ENCODE results near the gene TMEM88. TPM values are rescaled to one million over a fixed set of nuclear protein-coding genes. Genes with fewer than 3 reads are reported as not detected.

Gene TMEM88
- total and polyA plus RNA-seq, 2 donors (not counting 1 experiment from before 2014, with no cell fraction given), result 5.1 to 9.5 TPM

DNA sequence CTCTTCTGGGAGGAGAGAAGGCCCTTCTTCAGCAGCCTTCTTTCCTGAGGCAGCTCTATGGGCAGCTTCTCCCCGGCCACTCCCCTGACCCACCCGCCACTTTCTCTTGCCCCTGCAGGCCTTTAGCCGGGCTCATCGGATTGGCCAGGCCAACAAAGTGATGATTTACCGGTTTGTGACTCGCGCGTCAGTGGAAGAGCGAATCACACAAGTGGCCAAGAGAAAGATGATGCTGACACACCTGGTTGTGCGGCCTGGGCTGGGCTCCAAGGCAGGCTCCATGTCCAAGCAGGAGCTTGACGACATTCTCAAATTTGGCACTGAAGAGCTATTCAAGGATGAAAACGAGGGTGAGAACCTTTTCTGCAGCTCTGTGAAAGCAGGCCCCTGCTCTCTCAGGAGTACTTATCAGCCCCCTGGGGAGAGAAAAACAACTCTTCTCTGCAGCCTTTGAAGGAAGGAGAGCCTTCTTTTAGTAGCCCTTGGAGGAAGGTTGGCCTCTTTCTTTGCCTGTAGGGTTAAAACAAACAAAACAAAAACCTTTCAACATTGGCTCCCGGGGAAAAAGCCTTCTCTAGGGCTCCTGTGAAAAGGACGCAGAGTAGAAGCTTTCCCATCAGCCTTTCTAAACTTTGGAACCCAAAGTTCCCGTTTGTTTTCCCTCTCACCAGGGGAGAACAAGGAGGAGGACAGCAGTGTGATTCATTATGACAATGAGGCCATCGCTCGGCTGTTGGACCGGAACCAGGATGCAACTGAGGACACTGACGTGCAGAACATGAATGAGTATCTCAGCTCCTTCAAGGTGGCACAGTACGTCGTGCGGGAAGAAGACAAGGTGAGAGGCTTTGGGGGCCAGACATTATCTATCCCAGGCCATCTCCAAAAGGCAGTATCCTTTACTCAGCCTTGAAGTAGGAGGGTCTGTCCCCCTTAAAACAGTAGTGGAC, 48.6 kb downstream of the TMEM88 start:
- H3K27ac Mint-ChIP-seq, result no peak overlapping the region
- Histone ChIP-seq H4K20me1 (ENCODE audit: control insufficient read depth, insufficient read depth, low read length, poor library complexity, severe bottlenecking) (no peaks in the 10 kb centered on the region), H3K27ac (ENCODE audit: low read length in 2 of 2) (no peak overlapping the region), H3K79me2 (ENCODE audit: control insufficient read depth, insufficient read depth, low read length) (no peaks in the 10 kb centered on the region), H2AFZ (ENCODE audit: insufficient read depth, low read depth, low read length, poor library complexity, severe bottlenecking) (no peak overlapping the region), H3K4me3 (ENCODE audit: control extremely low read depth in 1 of 5, extremely low read depth in 1 of 5, insufficient read depth in 1 of 5, low read depth in 2 of 5, low read length in 4 of 5) (no peak overlapping the region), H3K4me1 (ENCODE audit: control insufficient read depth in 2 of 2, insufficient read depth in 2 of 2, low read length in 2 of 2) (no peaks in the 10 kb centered on the region), H3K27me3 (replicated peaks in 1 of 4; ENCODE audit: control extremely low read depth in 1 of 4, control insufficient read depth in 3 of 4, insufficient read depth in 4 of 4, low read length in 3 of 4) (no peaks in the 10 kb centered on the region), H3K9ac (ENCODE audit: low read length) (no peak overlapping the region), H3K4me2 (replicated peaks; ENCODE audit: low read depth, low read length, poor library complexity, severe bottlenecking) (no peak overlapping the region), H3K36me3 (replicated peaks in 1 of 2; ENCODE audit: control extremely low read depth in 1 of 2, control insufficient read depth in 1 of 2, extremely low read depth in 1 of 2, insufficient read depth in 2 of 2, low read length in 1 of 2) (peaks cover 4 to 87% of the 10 kb centered on the region in 2 experiments), H3K9me3 (ENCODE audit: control extremely low read depth in 1 of 3, control insufficient read depth in 2 of 3, insufficient read depth in 1 of 3, low read length in 2 of 3) (no peaks in the 10 kb centered on the region)
- WGBS (ENCODE audit: insufficient coverage), result 98% methylated on average over 20 of the region's 22 CpGs
- no peaks in the 10 kb centered on the region for H3K4me1 Mint-ChIP-seq
- H3K27me3 Mint-ChIP-seq, result no peaks in the 10 kb centered on the region
- ATAC-seq (ENCODE audit: low read depth) (no peak), DNase-seq (no peak)
- intact Hi-C loops (cut with micrococcal nuclease), result no loop called here
- no peak overlapping the region for H3K4me3 Mint-ChIP-seq
- CTCF ChIA-PET, result no interaction called here
- POLR2A ChIA-PET, result no interaction called here
- H3K9me3 Mint-ChIP-seq (ENCODE audit: insufficient read depth), result no peaks in the 10 kb centered on the region
- TF ChIP-seq EZH2 (IDR thresholded peaks at IDR 0.05; ENCODE audit: borderline replicate concordance, insufficient read depth, low read depth, low read length, poor library complexity, severe bottlenecking), result no peak
- TF ChIP-seq, protein P1, sequence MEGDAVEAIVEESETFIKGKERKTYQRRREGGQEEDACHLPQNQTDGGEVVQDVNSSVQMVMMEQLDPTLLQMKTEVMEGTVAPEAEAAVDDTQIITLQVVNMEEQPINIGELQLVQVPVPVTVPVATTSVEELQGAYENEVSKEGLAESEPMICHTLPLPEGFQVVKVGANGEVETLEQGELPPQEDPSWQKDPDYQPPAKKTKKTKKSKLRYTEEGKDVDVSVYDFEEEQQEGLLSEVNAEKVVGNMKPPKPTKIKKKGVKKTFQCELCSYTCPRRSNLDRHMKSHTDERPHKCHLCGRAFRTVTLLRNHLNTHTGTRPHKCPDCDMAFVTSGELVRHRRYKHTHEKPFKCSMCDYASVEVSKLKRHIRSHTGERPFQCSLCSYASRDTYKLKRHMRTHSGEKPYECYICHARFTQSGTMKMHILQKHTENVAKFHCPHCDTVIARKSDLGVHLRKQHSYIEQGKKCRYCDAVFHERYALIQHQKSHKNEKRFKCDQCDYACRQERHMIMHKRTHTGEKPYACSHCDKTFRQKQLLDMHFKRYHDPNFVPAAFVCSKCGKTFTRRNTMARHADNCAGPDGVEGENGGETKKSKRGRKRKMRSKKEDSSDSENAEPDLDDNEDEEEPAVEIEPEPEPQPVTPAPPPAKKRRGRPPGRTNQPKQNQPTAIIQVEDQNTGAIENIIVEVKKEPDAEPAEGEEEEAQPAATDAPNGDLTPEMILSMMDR (IDR thresholded peaks at IDR 0.05), result no peak

Other genes with a start within 250 kb of the TMEM88 start
- 44.7 and 45.8 TPM in 2 replicates for gene FXR2, start 240.2 kb upstream of the TMEM88 start, total RNA-seq
- gene FXR2, start 240.2 kb upstream of the TMEM88 start, polyA plus RNA-seq, result 37.2 and 40.1 TPM in 2 replicates
- gene SAT2, start 227.2 kb upstream of the TMEM88 start, total RNA-seq, result 68.8 and 83.6 TPM in 2 replicates
- gene SAT2, start 227.2 kb upstream of the TMEM88 start, polyA plus RNA-seq, result 33.8 and 46.2 TPM in 2 replicates
- not detected in 2 replicates for gene SHBG, start 224.9 kb upstream of the TMEM88 start, total RNA-seq
- gene SHBG, start 224.9 kb upstream of the TMEM88 start, polyA plus RNA-seq, result 0.10 TPM in 1 of 2 replicates, not detected in the other
- 0.27 and 0.39 TPM in 2 replicates for gene ATP1B2, start 204.1 kb upstream of the TMEM88 start, total RNA-seq
- gene ATP1B2, start 204.1 kb upstream of the TMEM88 start, polyA plus RNA-seq, result 0.12 TPM in 1 of 2 replicates, not detected in the other
- 89.9 and 101 TPM in 2 replicates for gene TP53, start 167.6 kb upstream of the TMEM88 start, total RNA-seq
- gene TP53, start 167.6 kb upstream of the TMEM88 start, polyA plus RNA-seq, result 59.4 and 76.1 TPM in 2 replicates
- 17.2 and 18.2 TPM in 2 replicates for gene WRAP53, start 166.6 kb upstream of the TMEM88 start, total RNA-seq
- 12.0 and 13.1 TPM in 2 replicates for gene WRAP53, start 166.6 kb upstream of the TMEM88 start, polyA plus RNA-seq
- not detected in 2 replicates for gene EFNB3, start 149.9 kb upstream of the TMEM88 start, total RNA-seq
- gene EFNB3, start 149.9 kb upstream of the TMEM88 start, polyA plus RNA-seq, result not detected in 2 replicates
- gene DNAH2, start 137.3 kb upstream of the TMEM88 start, total RNA-seq, result not detected in 2 replicates
- gene DNAH2, start 137.3 kb upstream of the TMEM88 start, polyA plus RNA-seq, result 0.03 TPM in 1 of 2 replicates, not detected in the other
- 106 and 110 TPM in 2 replicates for gene KDM6B, start 20.8 kb upstream of the TMEM88 start, total RNA-seq
- 18.6 and 49.2 TPM in 2 replicates for gene KDM6B, start 20.8 kb upstream of the TMEM88 start, polyA plus RNA-seq
- gene NAA38, start 2.5 kb downstream of the TMEM88 start, total RNA-seq, result 20.0 and 22.0 TPM in 2 replicates
- 37.6 and 80.5 TPM in 2 replicates for gene NAA38, start 2.5 kb downstream of the TMEM88 start, polyA plus RNA-seq
- 8.5 and 10.2 TPM in 2 replicates for gene CYB5D1, start 2.9 kb downstream of the TMEM88 start, total RNA-seq
- gene CYB5D1, start 2.9 kb downstream of the TMEM88 start, polyA plus RNA-seq, result 6.1 and 6.3 TPM in 2 replicates
- gene CHD3, start 33.7 kb downstream of the TMEM88 start, total RNA-seq, result 69.1 and 75.5 TPM in 2 replicates
- 68.1 and 133 TPM in 2 replicates for gene CHD3, start 33.7 kb downstream of the TMEM88 start, polyA plus RNA-seq
- 3.8 and 4.3 TPM in 2 replicates for gene RNF227, start 61.2 kb downstream of the TMEM88 start, total RNA-seq
- 5.8 and 11.8 TPM in 2 replicates for gene RNF227, start 61.2 kb downstream of the TMEM88 start, polyA plus RNA-seq
- 11.4 and 15.5 TPM in 2 replicates for gene KCNAB3, start 74.8 kb downstream of the TMEM88 start, total RNA-seq
- gene KCNAB3, start 74.8 kb downstream of the TMEM88 start, polyA plus RNA-seq, result 16.3 and 25.7 TPM in 2 replicates
- 86.0 and 118 TPM in 2 replicates for gene TRAPPC1, start 76.9 kb downstream of the TMEM88 start, total RNA-seq
- gene TRAPPC1, start 76.9 kb downstream of the TMEM88 start, polyA plus RNA-seq, result 107 and 173 TPM in 2 replicates
- gene CNTROB, start 77.1 kb downstream of the TMEM88 start, total RNA-seq, result 34.8 and 40.4 TPM in 2 replicates
- gene CNTROB, start 77.1 kb downstream of the TMEM88 start, polyA plus RNA-seq, result 23.1 and 40.7 TPM in 2 replicates
- not detected in 2 replicates for gene GUCY2D, start 147.5 kb downstream of the TMEM88 start, total RNA-seq
- gene GUCY2D, start 147.5 kb downstream of the TMEM88 start, polyA plus RNA-seq, result not detected in 2 replicates
- gene ALOX15B, start 184.0 kb downstream of the TMEM88 start, total RNA-seq, result not detected in 2 replicates
- gene ALOX15B, start 184.0 kb downstream of the TMEM88 start, polyA plus RNA-seq, result 0.03 TPM in 1 of 2 replicates, not detected in the other
- 0.29 and 0.69 TPM in 2 replicates for gene ALOX12B, start 232.7 kb downstream of the TMEM88 start, total RNA-seq
- 0.14 and 0.57 TPM in 2 replicates for gene ALOX12B, start 232.7 kb downstream of the TMEM88 start, polyA plus RNA-seq